SK-N-SH treated with all-trans-retinoic acid at 6 μM for 48 hours (cell line): ENCODE measurements around the gene FCER1G.

Experiments used
- ARNTL ChIP-seq: fragments of 450-650 bp; formaldehyde crosslinking; IDR thresholded peaks from 2 replicates; pipeline ENCODE4 v1.5.0; 2020; ENCODE audit warnings: low read depth, mild to moderate bottlenecking, moderate library complexity, borderline replicate concordance
- CSDC2 ChIP-seq: fragments of 250-450 bp; sonication (Bioruptor Pico); IDR thresholded peaks from 2 replicates; pipeline ENCODE4 v1.5.0; 2020; ENCODE audit warnings: mild to moderate bottlenecking, moderate library complexity
- ESRRG ChIP-seq: fragments of 250-450 bp; sonication (Bioruptor Pico); IDR thresholded peaks from 2 replicates; pipeline ENCODE4 v1.6.1; 2021; ENCODE audit warnings: mild to moderate bottlenecking
- OSR1 ChIP-seq: fragments of 250-450 bp; sonication (Bioruptor Pico); IDR thresholded peaks from 2 replicates; pipeline ENCODE4 v1.8.0; 2022; ENCODE audit warnings: moderate library complexity, mild to moderate bottlenecking, inconsistent platforms
- TCF4 ChIP-seq: fragments of 250-450 bp; sonication (Bioruptor Pico); IDR thresholded peaks from 2 replicates; pipeline ENCODE4 v1.8.0; 2021; ENCODE audit warnings: mild to moderate bottlenecking, moderate library complexity, borderline replicate concordance
- TOX ChIP-seq: fragments of 250-450 bp; sonication (Bioruptor Pico); IDR thresholded peaks from 2 replicates; pipeline ENCODE4 v1.8.0; 2021; ENCODE audit warnings: mild to moderate bottlenecking, moderate library complexity, borderline replicate concordance
- ZC3H10 ChIP-seq: fragments of 250-450 bp; sonication (Bioruptor Pico); IDR thresholded peaks from 2 replicates; pipeline ENCODE4 v1.5.1; 2021; ENCODE audit warnings: mild to moderate bottlenecking, moderate library complexity
- ZNF565 ChIP-seq: fragments of 450-650 bp; formaldehyde crosslinking; conservative IDR thresholded peaks from 2 replicates; pipeline ENCODE4 v1.5.0; 2020; ENCODE audit warnings: low read depth, mild to moderate bottlenecking, moderate library complexity
- TF ChIP-seq, protein P1 (sequence below): fragments of 250-450 bp; sonication (Bioruptor Pico); IDR thresholded peaks from 2 replicates; pipeline ENCODE4 v1.8.0; 2020; ENCODE audit warnings: mild to moderate bottlenecking, moderate library complexity, borderline replicate concordance
- TF ChIP-seq, protein P2 (sequence below): fragments of 250-450 bp; sonication (Bioruptor Pico); IDR thresholded peaks from 2 replicates; pipeline ENCODE4 v1.5.0; 2020; ENCODE audit warnings: mild to moderate bottlenecking, moderate library complexity

DNA sequence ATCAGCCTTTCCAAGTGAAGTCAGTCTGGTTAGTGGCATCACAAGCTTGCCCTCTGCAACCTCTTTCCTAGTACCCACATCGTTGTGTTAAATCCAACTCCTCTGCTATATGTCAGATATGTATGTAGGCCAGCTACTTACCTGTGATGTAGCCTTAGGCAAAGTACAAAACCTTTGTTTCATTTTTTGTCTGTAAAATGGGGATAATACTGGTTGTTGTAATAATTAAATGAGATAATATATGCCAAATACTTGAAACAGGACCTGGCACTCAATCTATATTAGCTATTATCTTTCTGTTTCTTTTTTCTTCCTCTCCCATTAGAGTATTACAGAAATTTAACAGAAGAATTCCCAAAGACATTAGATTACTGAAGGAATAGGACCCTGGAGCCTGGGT, 44.7 kb downstream of the FCER1G start:
- TF ChIP-seq CSDC2 (no peak), ESRRG (CRISPR knock-in tag) (no peak), OSR1 (no peak), ARNTL (no peak), ZNF565 (CRISPR knock-in tag) (no peak), ZC3H10 (CRISPR knock-in tag) (no peak), TCF4 (no peak), TOX (CRISPR knock-in tag) (no peak)
- TF ChIP-seq, protein P1, sequence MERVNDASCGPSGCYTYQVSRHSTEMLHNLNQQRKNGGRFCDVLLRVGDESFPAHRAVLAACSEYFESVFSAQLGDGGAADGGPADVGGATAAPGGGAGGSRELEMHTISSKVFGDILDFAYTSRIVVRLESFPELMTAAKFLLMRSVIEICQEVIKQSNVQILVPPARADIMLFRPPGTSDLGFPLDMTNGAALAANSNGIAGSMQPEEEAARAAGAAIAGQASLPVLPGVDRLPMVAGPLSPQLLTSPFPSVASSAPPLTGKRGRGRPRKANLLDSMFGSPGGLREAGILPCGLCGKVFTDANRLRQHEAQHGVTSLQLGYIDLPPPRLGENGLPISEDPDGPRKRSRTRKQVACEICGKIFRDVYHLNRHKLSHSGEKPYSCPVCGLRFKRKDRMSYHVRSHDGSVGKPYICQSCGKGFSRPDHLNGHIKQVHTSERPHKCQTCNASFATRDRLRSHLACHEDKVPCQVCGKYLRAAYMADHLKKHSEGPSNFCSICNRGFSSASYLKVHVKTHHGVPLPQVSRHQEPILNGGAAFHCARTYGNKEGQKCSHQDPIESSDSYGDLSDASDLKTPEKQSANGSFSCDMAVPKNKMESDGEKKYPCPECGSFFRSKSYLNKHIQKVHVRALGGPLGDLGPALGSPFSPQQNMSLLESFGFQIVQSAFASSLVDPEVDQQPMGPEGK (CRISPR knock-in tag) = no peak
- TF ChIP-seq, protein P2, sequence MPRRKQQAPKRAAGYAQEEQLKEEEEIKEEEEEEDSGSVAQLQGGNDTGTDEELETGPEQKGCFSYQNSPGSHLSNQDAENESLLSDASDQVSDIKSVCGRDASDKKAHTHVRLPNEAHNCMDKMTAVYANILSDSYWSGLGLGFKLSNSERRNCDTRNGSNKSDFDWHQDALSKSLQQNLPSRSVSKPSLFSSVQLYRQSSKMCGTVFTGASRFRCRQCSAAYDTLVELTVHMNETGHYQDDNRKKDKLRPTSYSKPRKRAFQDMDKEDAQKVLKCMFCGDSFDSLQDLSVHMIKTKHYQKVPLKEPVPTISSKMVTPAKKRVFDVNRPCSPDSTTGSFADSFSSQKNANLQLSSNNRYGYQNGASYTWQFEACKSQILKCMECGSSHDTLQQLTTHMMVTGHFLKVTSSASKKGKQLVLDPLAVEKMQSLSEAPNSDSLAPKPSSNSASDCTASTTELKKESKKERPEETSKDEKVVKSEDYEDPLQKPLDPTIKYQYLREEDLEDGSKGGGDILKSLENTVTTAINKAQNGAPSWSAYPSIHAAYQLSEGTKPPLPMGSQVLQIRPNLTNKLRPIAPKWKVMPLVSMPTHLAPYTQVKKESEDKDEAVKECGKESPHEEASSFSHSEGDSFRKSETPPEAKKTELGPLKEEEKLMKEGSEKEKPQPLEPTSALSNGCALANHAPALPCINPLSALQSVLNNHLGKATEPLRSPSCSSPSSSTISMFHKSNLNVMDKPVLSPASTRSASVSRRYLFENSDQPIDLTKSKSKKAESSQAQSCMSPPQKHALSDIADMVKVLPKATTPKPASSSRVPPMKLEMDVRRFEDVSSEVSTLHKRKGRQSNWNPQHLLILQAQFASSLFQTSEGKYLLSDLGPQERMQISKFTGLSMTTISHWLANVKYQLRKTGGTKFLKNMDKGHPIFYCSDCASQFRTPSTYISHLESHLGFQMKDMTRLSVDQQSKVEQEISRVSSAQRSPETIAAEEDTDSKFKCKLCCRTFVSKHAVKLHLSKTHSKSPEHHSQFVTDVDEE (CRISPR knock-in tag) = no peak
